SK-N-SH (cell line): ENCODE results near the gene TERT. TPM values are rescaled to one million over a fixed set of nuclear protein-coding genes. Genes with fewer than 3 reads are reported as not detected.

Source experiments
- CTCF ChIA-PET: fragments of 300-600, 350-600 bp; formaldehyde crosslinking; extraction: SDS; loops from one replicate; lab custom pipeline; 2021; lab: Yijun Ruan, JAX
- POLR2A ChIA-PET: fragments of 350-600 bp; sonication (Branson Sonifier 250); formaldehyde crosslinking; extraction: SDS; loops from one replicate; lab custom pipeline; 2020; ENCODE audit warnings: antibody characterized with exemption, inconsistent platforms; lab: Yijun Ruan, JAX
- DNase-seq: peaks from one replicate; pipeline ENCODE4 v3.0.0; 2012
- H2AFZ ChIP-seq: fragments of 200-600 bp; sonication (generic); 2 replicates; pipeline ENCODE4 v1.8.1; 2016; ENCODE audit warnings: antibody characterized with exemption, mild to moderate bottlenecking, low read depth
- H3F3A ChIP-seq: fragments of 200-600 bp; sonication (generic); replicated peaks from 2 replicates; pipeline ENCODE3; 2016; ENCODE audit warnings: antibody characterized with exemption, mild to moderate bottlenecking; ENCODE audit not compliant: insufficient read depth
- H3K27ac ChIP-seq, 2 experiments: fragments of 200-500 bp in 1 of 2; fragments of 200-600 bp in 1 of 2; sonication (Bioruptor generic) in 1 of 2; sonication (generic), shearing (Covaris generic) in 1 of 2; 2 replicates each; pipeline versions ENCODE4 v1.5.1 to v1.6.1; 2014 to 2016; ENCODE audit warnings: low read depth in 2 of 2, inconsistent platforms in 1 of 2, low read length in 1 of 2, mild to moderate bottlenecking in 1 of 2, mixed read lengths in 1 of 2
- H3K27me3 ChIP-seq: fragments of 200-600 bp; sonication (generic), shearing (Covaris generic); 2 replicates; pipeline ENCODE4 v1.6.1; 2016; ENCODE audit warnings: mixed run types; ENCODE audit not compliant: insufficient read depth
- H3K36me3 ChIP-seq, 2 experiments: fragments of 200-500 bp in 1 of 2; fragments of 200-600 bp in 1 of 2; sonication (Bioruptor generic) in 1 of 2; sonication (generic) in 1 of 2; replicated peaks in 1 of 2; 2 replicates each; pipeline versions ENCODE3 to v1.5.1; 2014 to 2016; ENCODE audit warnings: low read length in 1 of 2, mild to moderate bottlenecking in 1 of 2; ENCODE audit not compliant: insufficient read depth in 2 of 2, control insufficient read depth in 1 of 2
- H3K4me1 ChIP-seq, 2 experiments: fragments of 200-500 bp in 1 of 2; fragments of 200-600 bp in 1 of 2; sonication (Bioruptor generic) in 1 of 2; sonication (generic), shearing (Covaris generic) in 1 of 2; 2 replicates each; pipeline versions ENCODE4 v1.5.1 to v1.6.1; 2014 to 2016; ENCODE audit warnings: low read depth in 1 of 2, low read length in 1 of 2, mixed run types in 1 of 2; ENCODE audit not compliant: insufficient read depth in 2 of 2, control insufficient read depth in 1 of 2
- H3K4me2 ChIP-seq: fragments of 200-600 bp; sonication (generic), shearing (Covaris generic); 2 replicates; pipeline ENCODE4 v1.6.1; 2017; ENCODE audit warnings: mixed run types
- H3K4me3 ChIP-seq, 2 experiments: fragments of 200-500 bp in 1 of 2; fragments of 200-600 bp in 1 of 2; sonication (Bioruptor generic) in 1 of 2; sonication (generic), shearing (Covaris generic) in 1 of 2; 2 replicates each; pipeline versions ENCODE4 v1.5.1 to v1.8.1; 2014 to 2016; ENCODE audit warnings: low read depth in 2 of 2, inconsistent platforms in 1 of 2, low read length in 1 of 2, mild to moderate bottlenecking in 1 of 2, mixed read lengths in 1 of 2, moderate library complexity in 1 of 2
- H3K79me2 ChIP-seq: fragments of 200-600 bp; sonication (generic); 2 replicates; pipeline ENCODE4 v1.8.1; 2017; ENCODE audit warnings: mild to moderate bottlenecking; ENCODE audit not compliant: insufficient read depth
- H3K9ac ChIP-seq: fragments of 200-600 bp; sonication (generic); 2 replicates; pipeline ENCODE4 v1.6.1; 2017; ENCODE audit warnings: mixed run types
- H3K9me2 ChIP-seq: fragments of 200-600 bp; sonication (generic); 2 replicates; pipeline ENCODE4 v1.6.1; 2017; ENCODE audit warnings: mixed run types
- H3K9me3 ChIP-seq: fragments of 200-600 bp; sonication (generic); 2 replicates; pipeline ENCODE4 v1.6.1; 2017; ENCODE audit warnings: mixed run types, mild to moderate bottlenecking, moderate library complexity
- H4K20me1 ChIP-seq: fragments of 200-600 bp; sonication (generic); 2 replicates; pipeline ENCODE4 v1.6.1; 2017; ENCODE audit warnings: mild to moderate bottlenecking, mixed run types; ENCODE audit not compliant: insufficient read depth
- EP300 ChIP-seq, 2 experiments: IDR thresholded peaks; 2 replicates each; pipeline versions ENCODE4 v1.4.0 to v1.6.1; 2012; ENCODE audit warnings: borderline replicate concordance in 1 of 2, low read depth in 1 of 2, low read length in 1 of 2
- FOXM1 ChIP-seq: IDR thresholded peaks from 2 replicates; pipeline ENCODE4 v1.4.0; 2012; ENCODE audit warnings: low read depth, mild to moderate bottlenecking
- GATA2 ChIP-seq: sonication (generic); formaldehyde crosslinking; IDR thresholded peaks from 2 replicates; pipeline ENCODE4 v1.5.0; 2020; ENCODE audit warnings: mild to moderate bottlenecking, missing genetic modification reagents
- RCOR1 ChIP-seq: fragments of 150-350 bp; IDR thresholded peaks from 2 replicates; pipeline ENCODE4 v1.6.1; 2017; ENCODE audit warnings: antibody characterized with exemption, low read length
- REST ChIP-seq: IDR thresholded peaks from 2 replicates; pipeline ENCODE4 v1.6.1; 2012; ENCODE audit warnings: mild to moderate bottlenecking, low read depth, low read length, moderate library complexity
- SMC3 ChIP-seq: IDR thresholded peaks from 2 replicates; pipeline ENCODE4 v1.6.1; 2012; ENCODE audit warnings: low read depth, low read length, improper control_type of control experiment
- TAF1 ChIP-seq: IDR thresholded peaks from 2 replicates; pipeline ENCODE4 v1.6.1; 2012; ENCODE audit warnings: low read depth, mild to moderate bottlenecking, low read length, moderate library complexity, borderline replicate concordance
- WGBS: methylation state at CpG from one replicate; pipeline ENCODE4 v1.1.6; 2017; ENCODE audit warnings: low lambda C conversion rate; 5-methylcytosine and 5-hydroxymethylcytosine counted together
- polyA plus RNA-seq, 3 experiments: library from polyadenylated mRNA; depleted of rRNA; stranded (reverse); fragments of >200 nt; gene quantifications; 2 replicates each; pipeline ENCODE4 v1.2.3, GENCODE V29; 2012
- TF ChIP-seq, protein P1 (sequence below): IDR thresholded peaks from 2 replicates; pipeline ENCODE4 v1.4.0; 2012; ENCODE audit warnings: low read depth
- TF ChIP-seq, protein P2 (sequence below): IDR thresholded peaks from 2 replicates; pipeline ENCODE4; 2012
- TF ChIP-seq, protein P3 (sequence below): fragments of 150-350 bp; IDR thresholded peaks from 2 replicates; pipeline ENCODE4 v1.6.1; 2017; ENCODE audit warnings: antibody characterized with exemption, low read length, low read depth, borderline replicate concordance

TERT gene
- polyA plus RNA-seq, 1 of the 3 experiments (the other 2 are of a cell fraction): 2.4 TPM

GRCh38 chr5:1316588-1317340, 21.9 kb upstream of the TERT start:
- Histone ChIP-seq H3K36me3 (peaks cover 0 to 43% of the 10 kb centered on the region in 2 experiments), H3K9me2 (no peaks in the 10 kb centered on the region), H3K4me2 (no peak overlapping the region), H3K9me3 (no peaks in the 10 kb centered on the region), H3K4me1 (no peaks in the 10 kb centered on the region), H3K9ac (no peak overlapping the region), H3K27ac (no peak overlapping the region), H3F3A (peaks cover 4% of the 10 kb centered on the region), H3K4me3 (no peak overlapping the region), H3K79me2 (no peaks in the 10 kb centered on the region), H4K20me1 (no peaks in the 10 kb centered on the region), H3K27me3 (no peaks in the 10 kb centered on the region), H2AFZ (no peak overlapping the region; the same call in 1 of the 2 replicates)
- POLR2A ChIA-PET: interaction anchor here (0.9 kb wide), 1 partner anchor 12 kb away, joined by 3 read pairs; no protein-coding TSS in a partner anchor
- CTCF ChIA-PET: no interaction called here
- TF ChIP-seq SMC3 (no peak), FOXM1 (no peak), TAF1 (no peak), EP300 (IDR thresholded peaks at IDR 0.05; ENCODE audit: borderline replicate concordance in 1 of 2, low read depth in 1 of 2, low read length in 1 of 2) (no peak), GATA2 (CRISPR knock-in tag) (no peak), RCOR1 (no peak), REST (no peak)
- TF ChIP-seq, protein P1, sequence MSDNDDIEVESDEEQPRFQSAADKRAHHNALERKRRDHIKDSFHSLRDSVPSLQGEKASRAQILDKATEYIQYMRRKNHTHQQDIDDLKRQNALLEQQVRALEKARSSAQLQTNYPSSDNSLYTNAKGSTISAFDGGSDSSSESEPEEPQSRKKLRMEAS: no peak
- TF ChIP-seq, protein P2, sequence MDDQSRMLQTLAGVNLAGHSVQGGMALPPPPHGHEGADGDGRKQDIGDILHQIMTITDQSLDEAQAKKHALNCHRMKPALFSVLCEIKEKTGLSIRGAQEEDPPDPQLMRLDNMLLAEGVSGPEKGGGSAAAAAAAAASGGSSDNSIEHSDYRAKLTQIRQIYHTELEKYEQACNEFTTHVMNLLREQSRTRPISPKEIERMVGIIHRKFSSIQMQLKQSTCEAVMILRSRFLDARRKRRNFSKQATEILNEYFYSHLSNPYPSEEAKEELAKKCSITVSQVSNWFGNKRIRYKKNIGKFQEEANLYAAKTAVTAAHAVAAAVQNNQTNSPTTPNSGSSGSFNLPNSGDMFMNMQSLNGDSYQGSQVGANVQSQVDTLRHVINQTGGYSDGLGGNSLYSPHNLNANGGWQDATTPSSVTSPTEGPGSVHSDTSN: no peak
- TF ChIP-seq, protein P3, sequence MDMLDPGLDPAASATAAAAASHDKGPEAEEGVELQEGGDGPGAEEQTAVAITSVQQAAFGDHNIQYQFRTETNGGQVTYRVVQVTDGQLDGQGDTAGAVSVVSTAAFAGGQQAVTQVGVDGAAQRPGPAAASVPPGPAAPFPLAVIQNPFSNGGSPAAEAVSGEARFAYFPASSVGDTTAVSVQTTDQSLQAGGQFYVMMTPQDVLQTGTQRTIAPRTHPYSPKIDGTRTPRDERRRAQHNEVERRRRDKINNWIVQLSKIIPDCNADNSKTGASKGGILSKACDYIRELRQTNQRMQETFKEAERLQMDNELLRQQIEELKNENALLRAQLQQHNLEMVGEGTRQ: no peak
- 86% methylated on average over 17 of the region's 17 CpGs for WGBS
- no peak for DNase-seq
